Effector CD4-positive, alpha-beta T cell (primary cell): Measurements from ENCODE around the gene TRAF3IP1.
"Not testable (repeated sequence)": the region's sequence is repeated elsewhere in the genome, so short reads cannot be mapped to it uniquely, and the experiment has no call there.

Experiments
- DNase-seq: peaks from one replicate; pipeline ENCODE4 v3.0.0-alpha.2; 2020
- total RNA-seq: gene quantifications from one replicate; lab custom pipeline; 2026; lab: John Stamatoyannopoulos, UW

TRAF3IP1 gene
- 12.4 reads per million, percentile 36 among the genes with 10 or more reads in this experiment for total RNA-seq

- DNase-seq: peak; percentile 82
Measured at GRCh38 chr2:238320246-238320647, at the start of gene TRAF3IP1. Gene TRAF3IP1 (plus strand): TSS chr2:238320518. CDS start chr2:238320663, 145 bp downstream.

GRCh38 chr2:238270606-238271005 is 49.7 kb upstream of the TRAF3IP1 start:
- no peak for DNase-seq

GRCh38 chr2:238271061-238271554 is 49.2 kb upstream of the TRAF3IP1 start:
- DNase-seq: no peak

GRCh38 chr2:238271686-238272085 is 48.6 kb upstream of the TRAF3IP1 start:
- DNase-seq: not testable (repeated sequence)

- no peak for DNase-seq
Measured at GRCh38 chr2:238272156-238272555, 48.2 kb upstream of the TRAF3IP1 start.

GRCh38 chr2:238273433-238273832 is 46.9 kb upstream of the TRAF3IP1 start:
- DNase-seq: not testable (repeated sequence)

- no peak for DNase-seq
Measured at GRCh38 chr2:238274152-238274865, 46.0 kb upstream of the TRAF3IP1 start.

GRCh38 chr2:238277695-238278094 is 42.6 kb upstream of the TRAF3IP1 start:
- no peak for DNase-seq

- DNase-seq: no peak
Measured at GRCh38 chr2:238278626-238279323, 41.5 kb upstream of the TRAF3IP1 start.

- no peak for DNase-seq
Measured at GRCh38 chr2:238279324-238279682, 41.0 kb upstream of the TRAF3IP1 start.

- DNase-seq: no peak
Measured at GRCh38 chr2:238280083-238280825, 40.1 kb upstream of the TRAF3IP1 start.

- DNase-seq: no peak
Measured at GRCh38 chr2:238281826-238282480, 38.4 kb upstream of the TRAF3IP1 start.

GRCh38 chr2:238282861-238283738 is 37.2 kb upstream of the TRAF3IP1 start:
- DNase-seq: no peak

- no peak for DNase-seq
Measured at GRCh38 chr2:238284802-238285515, 35.4 kb upstream of the TRAF3IP1 start.

GRCh38 chr2:238285653-238286082 is 34.6 kb upstream of the TRAF3IP1 start:
- DNase-seq: no peak

GRCh38 chr2:238286095-238286494 is 34.2 kb upstream of the TRAF3IP1 start:
- no peak for DNase-seq

GRCh38 chr2:238286551-238286950 is 33.8 kb upstream of the TRAF3IP1 start:
- DNase-seq: no peak

- no peak for DNase-seq
Measured at GRCh38 chr2:238286987-238287736, 33.2 kb upstream of the TRAF3IP1 start.

GRCh38 chr2:238287737-238288649 is 32.3 kb upstream of the TRAF3IP1 start, which contains the start of gene PER2:
Gene PER2 (minus strand): TSS chr2:238288610. CDS start chr2:238277936, 10,674 bp downstream.
- DNase-seq: peak; percentile 32
